ENCODE measurements around the gene COQ3. TPM values are rescaled to one million over a fixed set of nuclear protein-coding genes. Genes with fewer than 3 reads are reported as not detected.

The COQ3 gene
- total and polyA plus RNA-seq, 2 of the 8 experiments (the other 6 are each of a cell fraction or from before 2014, with no cell fraction given): 8.4 to 16.2 TPM

DNA sequence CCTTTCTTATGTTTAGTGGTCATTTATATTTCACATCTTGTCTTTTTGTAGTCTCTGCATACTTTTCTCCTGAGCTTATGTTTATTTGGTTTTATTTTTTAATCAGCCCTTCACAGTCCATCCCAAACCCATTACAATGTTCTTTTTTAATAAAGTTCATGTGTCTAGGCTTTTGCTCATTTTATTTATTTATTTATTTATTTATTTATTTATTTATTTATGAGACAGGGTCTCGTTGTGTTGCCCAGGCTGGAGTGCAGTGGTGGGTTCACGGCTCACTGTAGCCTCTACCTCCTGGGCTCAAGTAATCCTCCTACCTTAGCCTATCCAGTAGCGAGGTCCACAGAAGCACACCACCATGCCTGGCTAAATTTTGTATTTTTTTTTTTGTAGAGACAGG is 3.1 kb downstream of the COQ3 start:
- Histone ChIP-seq H2BK5ac (ENCODE audit: low read depth, low read length) (no peak overlapping the region), H2BK12ac (ENCODE audit: low read depth, low read length) (no peak overlapping the region), H3K36me3 (ENCODE audit: control insufficient read depth in 2 of 4, insufficient read depth in 4 of 4, low read length in 3 of 4) (no peaks in the 10 kb centered on the region), H2BK15ac (ENCODE audit: low read length) (no peak overlapping the region), H3K79me2 (ENCODE audit: control insufficient read depth in 1 of 2, insufficient read depth in 2 of 2, low read length in 2 of 2) (no peaks in the 10 kb centered on the region), H3K18ac (ENCODE audit: extremely low read depth, low read length) (no peak overlapping the region), H4K5ac (ENCODE audit: insufficient read length, low read depth, low read length) (no peak overlapping the region), H3K23ac (ENCODE audit: insufficient read length) (no peak overlapping the region), H4K8ac (ENCODE audit: extremely low read depth, insufficient read depth, low read length) (no peak overlapping the region; the same call in 1 of the 2 replicates), H3K4me2 (ENCODE audit: insufficient read depth in 1 of 2, low read depth in 2 of 2, low read length in 2 of 2) (no peak overlapping the region), H4K91ac (replicated peaks; ENCODE audit: insufficient read length, low read length) (no peak overlapping the region), H3K27me3 (replicated peaks in 1 of 4; ENCODE audit: control insufficient read depth in 3 of 4, extremely low read depth in 1 of 4, insufficient read depth in 3 of 4, low read length in 3 of 4) (no peaks in the 10 kb centered on the region), H3K79me1 (ENCODE audit: low read depth, low read length) (no peaks in the 10 kb centered on the region), H3K4me3 (ENCODE audit: extremely low read depth in 1 of 4, insufficient read depth in 2 of 4, low read depth in 3 of 4, low read length in 4 of 4) (no peak overlapping the region), H3K56ac (replicated peaks; ENCODE audit: insufficient read length, low read depth, low read length) (no peak overlapping the region), H4K20me1 (replicated peaks in 1 of 2; ENCODE audit: control insufficient read depth in 1 of 2, insufficient read depth in 2 of 2, low read length in 2 of 2) (no peaks in the 10 kb centered on the region), H2AK5ac (ENCODE audit: low read depth, low read length) (no peak overlapping the region), H3K23me2 (ENCODE audit: low read depth, low read length) (no peaks in the 10 kb centered on the region), H2AFZ (ENCODE audit: low read length) (no peak overlapping the region), H3K27ac (ENCODE audit: low read depth, low read length) (no peak overlapping the region), H2BK20ac (ENCODE audit: low read length) (no peak overlapping the region), H3K4ac (replicated peaks; ENCODE audit: insufficient read length, low read depth, low read length) (no peak overlapping the region), H3K9me3 (ENCODE audit: insufficient read depth in 2 of 2, low read depth in 1 of 2, low read length in 1 of 2) (no peaks in the 10 kb centered on the region), H3K4me1 (replicated peaks in 1 of 4; ENCODE audit: control insufficient read depth in 3 of 4, insufficient read depth in 4 of 4, low read length in 3 of 4) (no peaks in the 10 kb centered on the region), H2BK120ac (replicated peaks; ENCODE audit: low read depth, low read length) (no peak overlapping the region), H3K9ac (replicated peaks in 1 of 4; ENCODE audit: extremely low read depth in 1 of 4, low read depth in 3 of 4, low read length in 3 of 4) (no peak overlapping the region), H3K14ac (ENCODE audit: insufficient read length) (no peak overlapping the region)
- WGBS, 2 experiments (ENCODE audit: extremely low coverage in 1 of 2, insufficient coverage in 1 of 2, insufficient read length in 1 of 2, insufficient replicate concordance in 2 of 2, low coverage in 1 of 2, low lambda C conversion rate in 2 of 2, missing lambda C conversion rate in 1 of 2): 93% methylated on average over 3 of the region's 3 CpGs; no CpG with 5 or more reads in 1 of the 2 experiments
- no peak for TF ChIP-seq SP1 (IDR thresholded peaks at IDR 0.05; ENCODE audit: low read depth, low read length)
- no peak for TF ChIP-seq RXRA (IDR thresholded peaks at IDR 0.05; ENCODE audit: insufficient read depth, low read depth, low read length)
- TF ChIP-seq TCF12 (IDR thresholded peaks at IDR 0.05; ENCODE audit: low read depth, low read length): no peak
- no peak for TF ChIP-seq CBX5 (IDR thresholded peaks at IDR 0.05; ENCODE audit: low read depth, low read length)
- no peak for TF ChIP-seq POLR2AphosphoS5 (IDR thresholded peaks at IDR 0.05; ENCODE audit: low read depth, low read length)
- TF ChIP-seq NANOG (IDR thresholded peaks at IDR 0.05; ENCODE audit: insufficient read depth, low read depth, low read length, poor library complexity, severe bottlenecking): no peak
- TF ChIP-seq ZNF274 (IDR thresholded peaks at IDR 0.05; ENCODE audit: borderline replicate concordance, extremely low read depth, low read length): no peak
- no peak for TF ChIP-seq EZH2 (IDR thresholded peaks at IDR 0.05; ENCODE audit: low read depth, low read length, severe bottlenecking)
- no peak for TF ChIP-seq HDAC6 (IDR thresholded peaks at IDR 0.05; ENCODE audit: low read depth, low read length)
- CTCF ChIA-PET (ENCODE audit: partially characterized antibody): interaction anchor here (0.7 kb wide), 1 partner anchor 386 kb away, joined by 3 read pairs; no protein-coding TSS in a partner anchor
- POLR2A ChIA-PET (ENCODE audit: partially characterized antibody): interaction anchor here (1.5 kb wide), 1 partner anchor 43 kb away, joined by 3 read pairs; no protein-coding TSS in a partner anchor
- DNase-seq (ENCODE audit: low read depth in 1 of 2, low spot score in 2 of 2) (no peak), FAIRE-seq (no peak)

All from H1 (cell line).